NCI-H1436 (cell line): ENCODE results near the gene TRIM69.
"Not testable (repeated sequence)": the region's sequence is repeated elsewhere in the genome, so short reads cannot be mapped to it uniquely, and the experiment has no call there.

Experiments used
- DNase-seq: peaks from one replicate; lab custom pipeline; 2025; lab: John Stamatoyannopoulos, UW

The TRIM69 gene

GRCh38 chr15:44739222-44739847 is 3.0 kb downstream of the TRIM69 start:
- not testable (repeated sequence) for DNase-seq

- DNase-seq: not testable (repeated sequence)
These were observed 7.1 kb downstream of the TRIM69 start for GRCh38 chr15:44743454-44743853.

DNA sequence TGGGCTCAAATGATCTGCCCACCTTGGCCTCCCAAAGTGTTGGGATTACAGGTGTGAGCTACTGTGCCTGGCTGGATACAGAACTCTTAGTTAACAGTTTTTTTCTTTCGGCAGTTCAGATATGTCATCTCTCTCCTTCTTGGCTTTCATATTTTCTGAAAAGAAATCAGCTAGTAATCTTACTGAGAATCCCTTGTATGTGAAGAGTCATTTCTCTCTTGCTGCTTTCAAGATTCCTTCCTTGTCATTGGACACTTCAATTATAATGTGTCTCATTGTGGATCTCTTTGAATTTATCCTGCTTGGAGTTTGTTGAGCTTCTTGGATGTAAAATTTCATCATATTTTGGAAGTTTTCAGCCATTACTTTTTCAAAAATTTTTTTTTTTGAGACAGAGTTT is 17.0 kb downstream of the TRIM69 start:
- no peak for DNase-seq

- DNase-seq: no peak
These were observed 26.9 kb downstream of the TRIM69 start for GRCh38 chr15:44763187-44763586.

GRCh38 chr15:44763848-44764247 is 27.5 kb downstream of the TRIM69 start:
- no peak for DNase-seq

- DNase-seq: no peak
These were observed 28.7 kb downstream of the TRIM69 start for GRCh38 chr15:44765036-44765435.

DNA sequence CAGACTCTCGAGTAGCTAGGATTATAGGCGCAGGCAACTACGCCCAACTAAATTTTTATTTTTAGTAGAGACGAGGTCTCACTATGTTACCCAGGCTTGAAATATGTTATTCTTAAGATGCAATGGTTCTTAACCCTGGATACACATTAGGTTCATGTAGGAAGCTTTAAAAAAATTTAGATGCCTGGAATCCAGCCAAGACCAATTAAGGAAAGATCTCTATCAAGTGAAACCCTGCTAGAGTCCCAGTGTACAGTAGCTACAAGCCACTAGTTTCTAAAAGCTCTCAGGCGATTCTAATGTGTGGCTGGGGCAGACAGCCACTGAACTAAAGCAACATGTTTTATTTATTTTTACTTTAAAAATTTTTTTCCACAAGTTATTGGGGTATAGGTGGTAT is 33.2 kb downstream of the TRIM69 start:
- DNase-seq: no peak

- not testable (repeated sequence) for DNase-seq
These were observed 34.4 kb downstream of the TRIM69 start for GRCh38 chr15:44770715-44771114.

GRCh38 chr15:44775953-44776352 is 39.6 kb downstream of the TRIM69 start:
- DNase-seq: peak; percentile 59

DNA sequence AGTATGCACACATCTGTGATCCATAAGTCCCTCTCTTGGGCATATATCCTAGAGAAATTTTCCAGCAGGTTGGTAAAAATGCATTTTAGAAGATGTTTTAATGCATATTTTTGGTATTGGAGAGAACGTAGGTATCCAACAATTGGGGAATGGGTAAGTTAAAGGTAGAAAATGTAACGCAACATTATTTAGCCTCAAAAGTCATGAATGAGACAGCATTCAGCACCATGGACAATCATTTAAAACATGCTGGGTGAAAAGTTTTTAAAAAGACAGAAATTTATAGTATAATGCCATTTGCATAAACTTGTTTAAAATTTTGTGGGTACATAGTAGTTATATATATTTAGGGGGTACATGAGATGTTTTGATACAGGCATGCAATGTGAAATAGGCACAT is 43.4 kb downstream of the TRIM69 start:
- no peak for DNase-seq

GRCh38 chr15:44780608-44781007 is 44.3 kb downstream of the TRIM69 start:
- no peak for DNase-seq

DNA sequence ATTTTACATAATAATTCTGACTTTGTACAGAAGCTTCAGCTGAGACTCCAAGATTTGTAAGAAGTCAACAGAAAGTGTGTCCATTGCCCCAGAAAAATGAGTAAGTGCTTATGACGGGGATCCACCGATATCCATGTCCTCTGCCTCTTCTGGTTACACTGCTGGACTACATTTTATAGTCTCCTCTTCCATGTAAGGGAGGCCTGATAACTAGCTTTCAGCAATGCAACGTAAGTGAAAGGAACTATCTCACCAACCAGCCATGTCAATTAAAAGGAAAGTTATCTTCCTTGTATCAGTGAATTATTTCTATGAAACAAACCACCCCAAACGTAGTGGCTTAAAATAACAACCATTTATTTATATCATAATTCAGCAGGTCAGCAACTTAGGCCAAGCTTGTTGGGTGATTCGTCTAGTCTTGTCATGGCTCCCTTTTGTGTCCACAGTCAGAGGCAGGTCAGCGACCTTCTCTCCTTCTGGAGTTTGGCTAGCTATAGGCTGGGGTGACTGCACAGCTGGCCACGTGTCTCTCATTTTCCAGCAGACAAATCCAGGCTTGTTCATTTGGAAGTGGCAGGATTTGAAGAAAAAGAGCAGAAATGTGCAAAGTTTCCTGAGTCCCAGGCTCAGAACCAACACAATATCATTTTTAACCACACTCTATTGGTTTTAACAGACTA is 44.9 kb downstream of the TRIM69 start:
- DNase-seq: no peak

GRCh38 chr15:44782516-44782915 is 46.2 kb downstream of the TRIM69 start:
- no peak for DNase-seq

- not testable (repeated sequence) for DNase-seq
These were observed 48.6 kb downstream of the TRIM69 start for GRCh38 chr15:44784918-44785274.

DNA sequence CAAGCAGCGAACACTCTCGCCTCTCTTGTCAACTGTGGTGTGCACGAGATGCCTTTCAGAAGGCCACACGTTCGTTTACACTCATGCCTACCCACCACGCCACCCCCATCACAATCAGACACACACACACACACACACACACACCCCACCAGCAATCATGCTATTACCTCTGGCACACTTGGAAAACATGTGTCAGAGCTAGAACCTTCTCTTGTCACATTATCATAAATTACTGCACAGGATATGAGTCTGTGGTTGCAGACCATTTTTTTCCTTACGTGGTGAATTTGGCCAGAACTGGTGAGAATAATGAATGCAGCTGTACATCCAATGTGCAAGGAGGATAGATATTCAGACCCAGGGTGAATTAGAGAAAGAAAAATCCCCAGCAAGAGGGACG is 52.4 kb downstream of the TRIM69 start:
- DNase-seq: no peak

- no peak for DNase-seq
These were observed 53.9 kb downstream of the TRIM69 start for GRCh38 chr15:44790215-44790614.

DNA sequence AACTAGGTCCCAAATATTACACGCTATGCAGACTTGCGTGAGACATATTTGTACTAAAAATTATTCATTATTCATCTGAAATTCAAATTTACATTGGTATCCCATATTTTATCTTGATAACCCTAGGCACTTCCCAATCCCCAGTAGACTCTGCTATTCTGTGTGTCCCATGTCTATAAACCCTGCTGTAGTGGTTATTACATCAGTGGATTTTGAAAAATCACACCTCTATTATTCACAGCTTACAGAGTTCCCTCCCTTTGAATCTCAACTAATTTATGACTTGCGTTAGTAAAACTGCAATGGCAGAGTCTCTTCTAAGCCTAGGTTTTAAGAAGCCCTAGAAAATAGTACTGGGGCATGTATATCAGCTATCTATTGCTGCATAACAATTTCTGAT is 54.3 kb downstream of the TRIM69 start:
- no peak for DNase-seq

GRCh38 chr15:44792715-44793114 is 56.4 kb downstream of the TRIM69 start:
- DNase-seq: no peak

GRCh38 chr15:44794072-44794471 is 57.7 kb downstream of the TRIM69 start:
- DNase-seq: no peak

DNA sequence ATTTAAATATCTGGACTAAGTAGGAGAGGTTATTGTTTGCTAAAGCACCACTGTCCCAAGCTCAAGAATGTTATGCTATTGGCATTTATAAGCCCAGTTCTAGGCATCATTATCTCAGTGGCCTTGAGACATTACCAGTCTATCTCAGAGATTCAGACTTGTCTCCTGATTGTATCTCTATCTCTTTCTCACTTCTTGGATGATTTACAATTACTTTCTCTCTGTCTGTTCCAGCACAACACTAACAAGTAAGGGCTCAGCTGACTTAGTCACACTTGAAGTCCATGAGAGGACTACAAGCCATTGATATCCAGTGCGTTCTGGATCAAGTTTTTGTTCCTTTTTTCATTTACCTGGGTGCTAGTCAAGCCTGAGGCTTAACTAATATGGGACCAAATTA is 60.2 kb downstream of the TRIM69 start:
- DNase-seq: no peak

GRCh38 chr15:44798826-44799225 is 62.5 kb downstream of the TRIM69 start:
- DNase-seq: no peak

DNA sequence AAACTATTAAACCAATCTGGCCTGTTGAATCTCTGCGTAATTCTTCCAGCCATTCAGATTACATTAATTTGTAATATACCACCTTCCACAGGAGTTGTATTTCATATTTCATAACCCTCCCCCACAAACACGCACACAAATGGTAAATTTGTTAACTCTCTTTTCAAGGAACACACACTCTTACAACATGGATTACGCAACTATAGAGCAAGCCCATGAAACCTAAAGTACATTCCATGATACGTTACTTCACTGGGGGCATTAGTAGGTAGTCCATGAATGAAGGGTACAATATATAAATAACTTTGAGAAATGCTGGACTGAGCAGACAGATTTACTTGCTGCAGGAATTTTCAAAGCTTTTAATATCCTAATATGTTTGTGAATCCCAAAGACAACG is 65.0 kb downstream of the TRIM69 start:
- DNase-seq: no peak

DNA sequence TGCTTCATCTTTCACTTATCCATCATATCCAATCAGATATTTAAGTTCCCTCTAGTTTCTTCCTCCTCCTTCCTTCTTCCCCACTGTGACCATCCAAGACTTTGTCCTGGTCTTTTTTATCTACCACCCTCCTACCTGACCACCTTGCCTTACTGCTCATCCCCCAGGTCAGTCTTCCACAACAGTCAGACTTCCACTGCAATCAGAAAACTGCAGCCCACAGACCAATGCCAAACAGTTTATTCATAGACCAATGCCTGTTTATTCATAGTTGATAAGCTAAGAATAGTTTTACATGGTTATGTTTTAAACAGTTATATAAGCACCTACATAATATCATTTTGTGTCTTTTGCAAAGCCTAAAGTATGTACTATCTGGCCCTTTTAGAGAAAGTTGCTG is 65.5 kb downstream of the TRIM69 start:
- DNase-seq: no peak

- DNase-seq: no peak
These were observed 66.0 kb downstream of the TRIM69 start for GRCh38 chr15:44802336-44802735.
